ENCODE results near the gene TSR3. TPM values are rescaled to one million over a fixed set of nuclear protein-coding genes. Genes with fewer than 3 reads are reported as not detected.

TSR3 gene
- total RNA-seq, 4 donors from 2014 or later, result 42.4 to 78.5 (median 61.9) TPM

DNA sequence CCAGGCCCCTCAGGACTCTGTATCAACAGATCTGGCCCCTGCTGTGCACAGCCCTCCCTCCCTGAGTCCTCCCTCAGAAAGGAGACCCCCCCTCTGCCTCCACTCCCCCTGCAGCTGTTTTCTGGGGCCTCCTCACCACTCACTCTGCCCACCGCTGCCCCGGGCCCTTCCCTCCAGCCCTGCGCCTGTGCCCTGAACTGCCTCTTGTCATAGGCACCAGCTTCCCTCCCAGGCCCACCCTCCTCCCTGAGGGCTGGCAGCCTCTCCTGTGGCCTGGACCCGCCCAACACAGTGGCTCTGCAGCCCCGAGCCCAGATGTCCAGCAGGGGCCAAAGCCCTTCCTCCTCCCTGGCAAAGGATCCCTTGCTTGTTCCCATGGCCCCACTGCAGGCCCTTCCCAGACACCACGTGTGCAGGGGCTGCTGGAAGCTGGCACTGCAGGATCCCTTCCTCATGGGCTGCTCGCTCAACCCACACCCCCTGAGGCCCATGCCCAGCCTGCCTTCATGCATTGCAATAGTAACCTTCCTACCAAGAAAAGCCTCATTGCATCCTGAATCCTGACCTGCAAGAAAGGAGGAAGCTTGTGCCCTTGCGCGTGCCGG, 25.8 kb upstream of the TSR3 start:
- ATAC-seq (ENCODE audit: low FRiP score) (no peak), DNase-seq (ENCODE audit: low spot score) (no peak)
- no peak for TF ChIP-seq CTCF (IDR thresholded peaks at IDR 0.05)

DNA sequence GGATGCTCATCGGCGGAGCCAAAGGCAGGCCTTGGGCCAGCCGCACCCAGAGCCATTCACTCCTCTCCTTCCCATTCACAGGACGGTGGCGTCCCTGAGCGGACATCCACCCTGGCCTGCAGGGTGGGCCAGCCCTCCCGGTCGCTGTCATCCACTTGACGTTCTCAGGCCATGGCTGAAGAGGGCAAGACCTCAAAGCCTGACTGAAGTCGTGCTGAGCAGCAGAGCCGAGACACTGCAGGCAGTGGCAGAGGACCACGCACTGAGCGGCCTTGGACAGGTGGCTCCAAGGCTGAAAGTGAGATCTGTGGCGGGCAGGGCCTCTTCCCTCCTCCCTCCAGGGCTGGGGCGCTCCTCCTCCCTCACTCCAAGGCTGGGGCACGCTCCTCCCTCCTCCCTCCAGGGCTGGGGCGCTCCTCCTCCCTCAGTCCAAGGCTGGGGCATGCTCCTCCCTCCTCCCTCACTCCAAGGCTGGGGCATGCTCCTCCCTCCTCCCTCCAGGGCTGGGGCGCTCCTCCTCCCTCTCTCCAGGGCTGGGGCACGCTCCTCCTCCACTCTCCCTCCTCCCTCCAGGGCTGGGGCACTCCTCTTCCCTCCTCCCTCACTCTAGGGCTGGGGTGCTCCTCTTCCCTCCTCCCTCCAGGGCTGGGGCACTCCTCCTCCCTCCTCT, 24.2 kb upstream of the TSR3 start:
- no peak for TF ChIP-seq CTCF (IDR thresholded peaks at IDR 0.05)
- ATAC-seq (ENCODE audit: low FRiP score), result no peak
- DNase-seq (ENCODE audit: low spot score), result no peak

DNA sequence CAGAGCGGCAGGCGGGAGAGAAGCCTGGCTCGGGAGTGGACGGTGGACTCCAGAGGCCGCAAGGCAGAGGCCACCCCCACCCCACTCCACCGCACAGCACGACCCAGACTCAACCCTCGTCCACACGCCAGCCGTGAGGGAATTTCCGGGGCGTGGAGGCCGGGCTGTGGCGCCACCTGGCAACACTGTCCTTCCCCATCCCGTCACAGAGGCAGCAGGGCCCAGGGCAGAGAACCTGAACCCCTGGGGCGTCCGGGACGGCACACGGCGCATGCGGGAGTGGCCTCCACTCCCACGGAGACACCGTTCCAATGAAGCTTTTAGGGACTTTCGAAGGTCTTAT, 23.6 kb upstream of the TSR3 start:
- ATAC-seq (ENCODE audit: low FRiP score), result no peak
- DNase-seq (ENCODE audit: low spot score), result no peak
- no peak for TF ChIP-seq CTCF (IDR thresholded peaks at IDR 0.05)

GRCh38 chr16:1374418-1375297, 23.0 kb upstream of the TSR3 start:
- TF ChIP-seq CTCF (IDR thresholded peaks at IDR 0.05), result no peak
- DNase-seq (ENCODE audit: low spot score), result no peak

GRCh38 chr16:1372292-1372950, 20.7 kb upstream of the TSR3 start:
- DNase-seq (ENCODE audit: low spot score) (no peak), ATAC-seq (ENCODE audit: low FRiP score) (no peak)
- TF ChIP-seq CTCF (IDR thresholded peaks at IDR 0.05), result no peak

More at GRCh38 chr16:1374418-1375297, 23.0 kb upstream of the TSR3 start:
- no peak for ATAC-seq (ENCODE audit: low FRiP score)

DNA sequence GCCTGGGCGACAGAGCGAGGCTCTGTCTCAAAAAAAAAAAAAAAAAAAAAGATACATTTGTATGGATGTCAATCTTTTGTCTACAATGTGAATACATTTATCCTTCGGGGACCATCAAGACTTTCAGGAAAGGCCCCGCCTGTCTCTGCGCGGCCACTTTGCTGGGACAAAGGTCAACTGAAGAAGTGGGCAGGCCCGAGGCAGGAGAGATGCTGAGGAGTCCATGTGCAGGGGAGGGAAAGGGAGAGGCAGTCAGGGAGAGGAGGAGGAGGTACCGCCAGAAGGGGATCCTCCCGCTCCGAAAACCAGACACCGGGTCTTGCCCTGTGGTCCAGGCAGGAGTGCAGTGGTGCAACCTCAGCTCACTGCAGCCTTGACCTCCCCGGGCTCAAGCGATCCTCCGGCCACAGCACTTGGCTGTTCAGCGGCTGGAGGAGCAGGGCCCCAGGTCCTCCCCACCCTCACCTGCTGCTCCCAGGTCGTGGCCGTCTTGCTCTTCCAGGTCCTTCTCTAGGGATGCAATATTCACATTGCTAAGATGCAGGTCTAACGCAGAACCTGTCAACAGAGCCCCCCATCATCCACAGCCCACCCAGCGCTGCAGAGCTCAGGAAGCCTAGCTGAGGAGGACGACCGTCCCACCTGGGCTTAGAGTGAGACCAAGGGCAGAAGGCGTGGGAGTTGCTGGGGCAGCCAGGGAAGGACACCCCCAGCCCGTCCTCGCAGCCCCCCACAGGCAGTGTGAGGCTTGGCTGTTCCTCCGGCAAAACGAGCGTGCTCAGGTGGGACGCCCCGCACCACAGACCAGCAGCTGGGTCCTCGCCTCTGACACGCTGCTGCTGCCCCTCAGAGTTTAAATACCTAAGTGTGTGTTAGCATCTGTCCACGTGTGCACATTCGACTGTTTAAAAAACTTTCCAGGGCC, 19.6 kb upstream of the TSR3 start:
- ATAC-seq (ENCODE audit: low FRiP score), result no peak
- no peak for TF ChIP-seq CTCF (IDR thresholded peaks at IDR 0.05)

More for the DNA sequence above, 19.6 kb upstream of the TSR3 start:
- DNase-seq (ENCODE audit: low spot score), result no peak

Data from omental fat pad (tissue), 4 donors.